NT2/D1 (cell line): ENCODE data around the gene SNX4.

Experiments used
- SUZ12 ChIP-seq: IDR thresholded peaks from 2 replicates; pipeline ENCODE4 v1.6.1; 2011; ENCODE audit not compliant: insufficient read length, insufficient read depth; ENCODE audit errors: extremely low read depth
- YY1 ChIP-seq: IDR thresholded peaks from 2 replicates; pipeline ENCODE4 v1.6.1; 2011; ENCODE audit not compliant: insufficient read length, insufficient read depth
- ZNF274 ChIP-seq: IDR thresholded peaks from 2 replicates; pipeline ENCODE4 v1.6.1; 2011; ENCODE audit warnings: mild to moderate bottlenecking, low read depth, low read length

GRCh38 chr3:125528920-125529319 is 8.9 kb upstream of the SNX4 start:
- TF ChIP-seq YY1: no peak
- TF ChIP-seq SUZ12: no peak
- TF ChIP-seq ZNF274: no peak
